PFSK-1 (cell line): ENCODE data around the gene INKA1.

ENCODE experiments used
- FOXP2 ChIP-seq: optimal IDR thresholded peaks from 2 replicates; pipeline ENCODE3; 2011; ENCODE audit warnings: borderline replicate concordance, control low read depth, inconsistent platforms; ENCODE audit not compliant: insufficient read depth; ENCODE audit errors: extremely low read length, extremely low read depth
- POLR2AphosphoS5 ChIP-seq: IDR thresholded peaks from 2 replicates; pipeline ENCODE4 v1.6.1; 2012; ENCODE audit warnings: low read depth, mild to moderate bottlenecking, control low read depth, low read length, moderate library complexity
- SIN3A ChIP-seq: IDR thresholded peaks from 2 replicates; pipeline ENCODE4 v1.6.1; 2012; ENCODE audit warnings: mild to moderate bottlenecking, low read length, moderate library complexity, borderline replicate concordance; ENCODE audit not compliant: insufficient read depth
- TAF1 ChIP-seq: IDR thresholded peaks from 2 replicates; pipeline ENCODE4 v1.6.1; 2012; ENCODE audit warnings: low read length, control low read depth, borderline replicate concordance; ENCODE audit not compliant: insufficient read depth
- TF ChIP-seq, protein P1 (sequence below), 2 experiments: IDR thresholded peaks; 2 replicates each; pipeline versions ENCODE4 v1.6.1 to v1.8.0; 2011 to 2012; ENCODE audit warnings: low read depth in 2 of 2, low read length in 2 of 2, control low read depth in 1 of 2, inconsistent platforms in 1 of 2, mild to moderate bottlenecking in 1 of 2, moderate library complexity in 1 of 2; ENCODE audit not compliant: insufficient read depth in 1 of 2

Gene INKA1

DNA sequence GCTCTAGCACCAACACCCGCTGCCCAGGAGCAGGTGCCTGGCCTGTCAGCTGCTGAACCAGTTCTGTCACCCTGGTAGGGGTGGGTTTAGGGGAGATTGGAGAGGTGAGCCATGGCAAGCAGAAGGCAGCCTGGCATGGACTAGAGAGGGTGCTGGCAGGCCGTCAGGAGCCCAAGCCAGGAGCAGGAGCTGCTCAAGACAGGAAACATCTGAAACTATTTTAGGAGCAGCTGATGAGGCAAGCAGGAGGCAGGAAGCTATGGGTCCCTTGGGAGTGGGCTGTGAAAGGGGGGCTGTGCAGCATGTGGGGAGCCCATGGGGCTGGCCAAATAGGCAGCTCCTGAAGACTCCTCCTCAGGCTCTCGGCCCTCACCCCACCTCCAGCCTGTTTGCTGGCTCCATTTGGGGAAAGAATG, 2.3 kb downstream of the INKA1 start:
- peak; percentile 17; the same call in 1 of the 2 replicates for TF ChIP-seq POLR2AphosphoS5
- TF ChIP-seq, protein P1, sequence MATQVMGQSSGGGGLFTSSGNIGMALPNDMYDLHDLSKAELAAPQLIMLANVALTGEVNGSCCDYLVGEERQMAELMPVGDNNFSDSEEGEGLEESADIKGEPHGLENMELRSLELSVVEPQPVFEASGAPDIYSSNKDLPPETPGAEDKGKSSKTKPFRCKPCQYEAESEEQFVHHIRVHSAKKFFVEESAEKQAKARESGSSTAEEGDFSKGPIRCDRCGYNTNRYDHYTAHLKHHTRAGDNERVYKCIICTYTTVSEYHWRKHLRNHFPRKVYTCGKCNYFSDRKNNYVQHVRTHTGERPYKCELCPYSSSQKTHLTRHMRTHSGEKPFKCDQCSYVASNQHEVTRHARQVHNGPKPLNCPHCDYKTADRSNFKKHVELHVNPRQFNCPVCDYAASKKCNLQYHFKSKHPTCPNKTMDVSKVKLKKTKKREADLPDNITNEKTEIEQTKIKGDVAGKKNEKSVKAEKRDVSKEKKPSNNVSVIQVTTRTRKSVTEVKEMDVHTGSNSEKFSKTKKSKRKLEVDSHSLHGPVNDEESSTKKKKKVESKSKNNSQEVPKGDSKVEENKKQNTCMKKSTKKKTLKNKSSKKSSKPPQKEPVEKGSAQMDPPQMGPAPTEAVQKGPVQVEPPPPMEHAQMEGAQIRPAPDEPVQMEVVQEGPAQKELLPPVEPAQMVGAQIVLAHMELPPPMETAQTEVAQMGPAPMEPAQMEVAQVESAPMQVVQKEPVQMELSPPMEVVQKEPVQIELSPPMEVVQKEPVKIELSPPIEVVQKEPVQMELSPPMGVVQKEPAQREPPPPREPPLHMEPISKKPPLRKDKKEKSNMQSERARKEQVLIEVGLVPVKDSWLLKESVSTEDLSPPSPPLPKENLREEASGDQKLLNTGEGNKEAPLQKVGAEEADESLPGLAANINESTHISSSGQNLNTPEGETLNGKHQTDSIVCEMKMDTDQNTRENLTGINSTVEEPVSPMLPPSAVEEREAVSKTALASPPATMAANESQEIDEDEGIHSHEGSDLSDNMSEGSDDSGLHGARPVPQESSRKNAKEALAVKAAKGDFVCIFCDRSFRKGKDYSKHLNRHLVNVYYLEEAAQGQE (IDR thresholded peaks at IDR 0.05; ENCODE audit: insufficient read depth in 1 of 2, low read depth in 2 of 2, low read length in 2 of 2), result no peak

DNA sequence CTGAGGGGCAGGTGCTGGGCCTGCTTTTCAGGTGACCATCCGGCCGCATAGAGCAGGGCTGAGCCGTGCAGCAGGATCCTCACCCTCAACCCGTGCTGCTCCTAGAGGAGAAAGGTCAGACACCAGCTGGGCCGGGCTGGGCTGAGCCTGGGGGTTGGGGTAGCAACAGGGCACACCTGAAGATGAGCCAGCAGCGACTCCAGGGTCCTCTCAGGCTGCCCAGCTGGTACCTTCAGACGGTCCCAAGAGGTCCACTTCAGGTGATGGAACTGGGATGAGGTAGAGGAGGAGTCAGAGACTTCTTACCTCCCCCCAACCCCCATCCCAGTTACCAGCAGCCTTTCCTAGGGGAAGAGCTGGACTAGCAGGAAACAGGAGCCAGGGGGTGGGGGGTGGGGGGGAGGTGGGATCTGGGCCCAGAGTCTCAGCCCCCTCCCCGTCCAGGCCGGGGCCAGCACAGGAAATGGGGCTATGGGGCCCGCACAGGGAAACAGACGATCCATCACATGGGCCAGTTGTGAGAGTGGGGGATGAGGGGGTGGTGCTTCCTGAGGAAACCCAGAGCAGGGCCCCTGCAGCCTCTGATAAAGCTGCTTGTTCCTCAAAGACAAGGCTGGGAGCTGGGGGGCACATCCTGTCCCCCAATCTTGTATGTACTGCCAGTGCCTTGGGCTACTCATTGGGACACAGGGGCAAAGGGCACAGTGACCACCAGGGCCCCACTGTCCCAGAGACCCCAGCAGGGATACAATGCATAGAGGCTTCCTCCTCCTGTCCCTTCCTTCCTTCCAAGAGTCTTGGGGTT, 3.0 kb downstream of the INKA1 start:
- TF ChIP-seq FOXP2, result no peak
- peak; percentile 22; the same call in 1 of the 2 replicates for TF ChIP-seq POLR2AphosphoS5

DNA sequence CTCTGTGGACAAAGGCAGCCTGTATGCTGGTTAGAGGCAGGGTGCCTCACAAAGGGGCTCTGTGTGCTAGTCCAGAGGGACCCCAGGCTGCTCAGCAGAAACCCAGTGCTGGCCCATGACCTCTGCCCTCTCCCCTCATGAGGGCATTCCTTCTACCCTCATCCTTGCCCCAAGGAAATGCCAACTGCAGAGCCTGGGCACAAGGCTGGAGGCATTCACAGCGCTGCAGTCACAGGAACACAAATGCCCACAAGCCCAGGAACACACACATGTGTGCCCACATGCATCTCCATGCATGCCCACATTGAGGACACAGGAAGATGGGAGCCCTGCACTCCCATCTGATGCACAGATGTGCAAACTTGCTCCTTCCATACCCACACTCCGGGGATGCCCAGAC, 3.8 kb downstream of the INKA1 start:
- TF ChIP-seq, protein P1 (IDR thresholded peaks at IDR 0.05; ENCODE audit: insufficient read depth in 1 of 2, low read depth in 2 of 2, low read length in 2 of 2), result no peak
- no peak for TF ChIP-seq TAF1

DNA sequence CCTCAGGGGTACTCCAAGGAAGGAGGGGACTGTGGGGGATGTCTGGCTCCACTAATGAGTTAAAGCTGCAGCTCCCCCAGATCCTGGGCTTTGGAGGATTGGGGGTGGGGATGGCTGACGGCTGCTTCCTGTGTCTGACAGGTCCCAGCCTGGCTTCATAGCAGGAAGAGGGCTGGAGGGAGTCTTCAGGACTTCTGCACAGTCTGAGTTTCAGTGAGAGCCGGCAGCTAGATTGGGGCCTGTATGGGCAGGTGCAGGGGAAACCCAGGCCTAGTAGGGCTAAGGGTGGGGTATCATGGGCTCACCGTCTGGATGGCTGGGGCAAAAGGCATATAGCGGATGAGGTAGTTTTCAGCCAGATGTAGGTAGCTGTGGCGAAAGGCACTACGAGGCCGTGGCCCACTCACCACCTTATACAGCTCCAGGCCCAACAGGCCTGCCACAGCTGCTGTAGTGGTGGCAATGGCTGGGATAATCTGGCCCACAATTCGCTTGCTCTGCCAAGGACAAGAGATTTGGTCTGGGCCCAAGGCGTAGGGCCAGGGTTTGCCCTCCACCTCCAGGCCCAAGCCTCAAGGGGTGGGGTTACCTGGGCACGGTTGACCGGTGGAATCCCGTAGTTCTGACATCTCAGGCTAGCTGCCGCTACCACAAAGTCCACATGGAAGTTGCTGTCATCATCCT, 4.5 kb downstream of the INKA1 start:
- TF ChIP-seq TAF1, result no peak
- TF ChIP-seq FOXP2, result no peak
- TF ChIP-seq, protein P1 (IDR thresholded peaks at IDR 0.05; ENCODE audit: insufficient read depth in 1 of 2, low read depth in 2 of 2, low read length in 2 of 2), result no peak
- no peak for TF ChIP-seq SIN3A
- TF ChIP-seq POLR2AphosphoS5, result no peak; the same call in 1 of the 2 replicates

DNA sequence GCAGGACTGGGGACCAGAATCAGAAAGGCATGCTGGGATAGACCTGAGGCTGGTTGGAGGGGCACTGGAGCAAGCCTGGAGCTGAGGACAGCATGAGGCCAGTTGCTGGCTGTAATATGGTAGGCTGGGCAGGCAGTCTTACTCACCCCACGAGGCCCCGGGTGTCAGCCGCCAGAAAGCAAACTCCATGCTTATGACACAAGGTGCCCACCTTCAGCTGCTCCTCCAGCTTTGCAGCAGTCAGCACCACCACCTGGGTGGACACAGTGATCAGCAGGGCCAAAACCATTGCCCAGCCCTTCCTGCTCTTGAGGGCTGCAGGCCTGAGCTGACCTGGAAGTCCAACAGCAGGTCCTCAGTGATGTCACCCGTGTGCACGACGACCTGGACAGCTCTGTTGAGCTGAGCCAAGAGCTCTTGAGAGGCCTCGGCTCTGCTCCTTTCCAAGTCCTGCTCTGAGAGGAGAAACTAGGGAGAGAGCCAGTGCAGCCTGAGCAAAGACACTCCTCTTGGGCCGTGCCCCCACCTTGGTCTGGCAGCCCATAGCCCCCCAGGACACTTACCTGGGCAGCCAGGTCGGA, 9.9 kb downstream of the INKA1 start:
- TF ChIP-seq FOXP2 (no peak), TAF1 (no peak), SIN3A (no peak), POLR2AphosphoS5 (no peak)
- TF ChIP-seq, protein P1 (IDR thresholded peaks at IDR 0.05; ENCODE audit: insufficient read depth in 1 of 2, low read depth in 2 of 2, low read length in 2 of 2), result no peak
